KMS-11 (cell line): ENCODE data around the gene PTCSC3.

Experiments
- H2AFZ ChIP-seq: fragments of 200-600 bp; sonication (generic); 2 replicates; pipeline ENCODE4 v1.6.1; 2016; ENCODE audit warnings: antibody characterized with exemption, mixed run types, low read depth
- H3K27ac ChIP-seq: fragments of 200-600 bp; sonication (generic); 2 replicates; pipeline ENCODE4 v1.6.1; 2016; ENCODE audit warnings: mild to moderate bottlenecking, mixed run types
- H3K27me3 ChIP-seq: fragments of 200-600 bp; sonication (generic); 2 replicates; pipeline ENCODE4 v1.6.1; 2017; ENCODE audit warnings: mild to moderate bottlenecking, low read depth, mixed run types, moderate library complexity; ENCODE audit not compliant: insufficient read depth
- H3K36me3 ChIP-seq: fragments of 200-600 bp; sonication (generic); 2 replicates; pipeline ENCODE4 v1.6.1; 2017; ENCODE audit warnings: mild to moderate bottlenecking, mixed run types; ENCODE audit not compliant: insufficient read depth
- H3K4me1 ChIP-seq: fragments of 200-600 bp; sonication (generic); 2 replicates; pipeline ENCODE4 v1.6.1; 2016; ENCODE audit warnings: mild to moderate bottlenecking, low read depth, mixed run types; ENCODE audit not compliant: poor library complexity, severe bottlenecking
- H3K4me2 ChIP-seq: fragments of 200-600 bp; sonication (generic); 2 replicates; pipeline ENCODE4 v1.7.0; 2016; ENCODE audit warnings: mild to moderate bottlenecking, mixed run types
- H3K4me3 ChIP-seq: fragments of 200-600 bp; sonication (generic); IDR thresholded peaks from 2 replicates; pipeline ENCODE4 v1.6.1; 2017; ENCODE audit warnings: low read depth, low read length, mixed read lengths; ENCODE audit not compliant: insufficient read depth
- H3K79me2 ChIP-seq: fragments of 200-600 bp; sonication (generic); 2 replicates; pipeline ENCODE4 v1.6.1; 2016; ENCODE audit warnings: low read depth, mixed run types; ENCODE audit not compliant: insufficient read depth
- H3K9ac ChIP-seq: fragments of 200-600 bp; sonication (generic); 2 replicates; pipeline ENCODE4 v1.6.1; 2016; ENCODE audit warnings: mild to moderate bottlenecking, mixed run types
- H4K20me1 ChIP-seq: fragments of 200-600 bp; sonication (generic); 2 replicates; pipeline ENCODE4 v1.6.1; 2016; ENCODE audit warnings: mild to moderate bottlenecking, mixed run types; ENCODE audit not compliant: insufficient read depth
- TF ChIP-seq, protein P1 (sequence below): fragments of 200-600 bp; sonication (generic); conservative IDR thresholded peaks from 2 replicates; pipeline ENCODE4 v1.6.1; 2017; ENCODE audit warnings: low read depth, mild to moderate bottlenecking, antibody characterized with exemption, low read length, moderate library complexity, mixed read lengths

Gene PTCSC3

DNA sequence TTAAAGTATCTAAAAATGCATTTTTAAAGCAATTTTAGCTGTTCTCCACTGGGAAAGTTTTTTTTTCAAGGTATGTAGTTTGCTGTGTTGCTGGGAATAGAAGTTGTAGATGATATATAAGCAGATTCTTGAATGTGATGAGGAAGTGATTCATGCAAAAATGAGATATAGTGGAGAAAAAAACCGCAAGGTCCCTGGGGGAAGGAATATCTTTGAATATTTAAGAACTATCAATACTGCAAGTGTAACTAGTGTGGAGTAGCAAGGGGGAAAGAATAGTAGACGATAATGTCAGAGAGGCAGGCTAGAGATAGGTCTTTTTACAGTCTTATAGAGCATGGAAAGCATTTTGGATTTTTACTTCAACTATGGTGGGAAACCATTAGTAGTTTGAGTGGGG lies 42.5 kb downstream of the PTCSC3 start:
- Histone ChIP-seq H3K9ac (no peak overlapping the region), H3K4me1 (no peaks in the 10 kb centered on the region), H3K79me2 (no peaks in the 10 kb centered on the region), H3K36me3 (no peaks in the 10 kb centered on the region), H3K27ac (no peak overlapping the region), H3K27me3 (no peaks in the 10 kb centered on the region), H3K4me2 (no peak overlapping the region), H4K20me1 (no peaks in the 10 kb centered on the region), H2AFZ (no peak overlapping the region), H3K4me3 (no peak overlapping the region)
- TF ChIP-seq, protein P1, sequence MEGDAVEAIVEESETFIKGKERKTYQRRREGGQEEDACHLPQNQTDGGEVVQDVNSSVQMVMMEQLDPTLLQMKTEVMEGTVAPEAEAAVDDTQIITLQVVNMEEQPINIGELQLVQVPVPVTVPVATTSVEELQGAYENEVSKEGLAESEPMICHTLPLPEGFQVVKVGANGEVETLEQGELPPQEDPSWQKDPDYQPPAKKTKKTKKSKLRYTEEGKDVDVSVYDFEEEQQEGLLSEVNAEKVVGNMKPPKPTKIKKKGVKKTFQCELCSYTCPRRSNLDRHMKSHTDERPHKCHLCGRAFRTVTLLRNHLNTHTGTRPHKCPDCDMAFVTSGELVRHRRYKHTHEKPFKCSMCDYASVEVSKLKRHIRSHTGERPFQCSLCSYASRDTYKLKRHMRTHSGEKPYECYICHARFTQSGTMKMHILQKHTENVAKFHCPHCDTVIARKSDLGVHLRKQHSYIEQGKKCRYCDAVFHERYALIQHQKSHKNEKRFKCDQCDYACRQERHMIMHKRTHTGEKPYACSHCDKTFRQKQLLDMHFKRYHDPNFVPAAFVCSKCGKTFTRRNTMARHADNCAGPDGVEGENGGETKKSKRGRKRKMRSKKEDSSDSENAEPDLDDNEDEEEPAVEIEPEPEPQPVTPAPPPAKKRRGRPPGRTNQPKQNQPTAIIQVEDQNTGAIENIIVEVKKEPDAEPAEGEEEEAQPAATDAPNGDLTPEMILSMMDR, result no peak

DNA sequence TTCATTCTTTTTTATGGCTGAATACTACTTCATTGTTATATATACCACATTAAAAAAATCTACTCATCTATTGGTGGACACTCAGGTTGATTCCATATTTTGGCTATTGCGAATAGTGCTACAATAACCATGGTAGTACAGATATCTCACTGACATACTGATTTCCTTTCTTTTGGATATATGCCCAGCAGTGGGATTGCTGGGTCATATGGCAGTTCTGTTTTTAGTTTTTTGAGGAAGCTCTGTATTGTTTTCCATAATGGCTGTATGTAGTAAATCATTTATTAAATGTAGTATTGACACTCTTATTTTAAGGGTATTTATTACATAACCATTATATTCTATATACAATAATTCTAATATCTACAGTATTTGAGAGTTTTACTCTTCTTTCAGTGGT lies 43.7 kb downstream of the PTCSC3 start:
- TF ChIP-seq, protein P1, result no peak
- Histone ChIP-seq H3K27ac (no peak overlapping the region), H3K36me3 (no peaks in the 10 kb centered on the region), H2AFZ (no peak overlapping the region), H3K4me3 (no peak overlapping the region), H3K4me1 (no peaks in the 10 kb centered on the region), H3K27me3 (no peaks in the 10 kb centered on the region), H3K79me2 (no peaks in the 10 kb centered on the region), H4K20me1 (no peaks in the 10 kb centered on the region), H3K9ac (no peak overlapping the region), H3K4me2 (no peak overlapping the region)

DNA sequence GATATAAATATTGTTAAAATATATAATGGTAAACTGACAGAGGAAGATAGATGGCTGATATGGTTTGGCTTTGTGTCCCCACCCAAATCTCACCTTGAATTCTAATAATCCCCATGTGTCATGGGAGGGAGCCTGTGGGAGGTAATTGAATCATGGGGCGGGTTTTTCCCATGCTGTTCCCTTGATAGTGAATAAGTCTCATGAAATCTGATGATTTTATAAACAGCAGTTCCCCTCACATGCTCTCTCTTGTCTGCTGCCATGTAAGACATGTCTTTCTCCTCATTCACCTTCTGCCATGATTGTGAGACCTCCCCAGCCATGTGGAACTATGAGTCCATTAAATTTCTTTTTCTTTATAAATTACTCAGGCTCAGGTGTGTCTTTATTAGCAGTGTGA lies 46.3 kb downstream of the PTCSC3 start:
- H3K27me3 ChIP-seq, result no peaks in the 10 kb centered on the region
- no peaks in the 10 kb centered on the region for H3K4me1 ChIP-seq
- no peak overlapping the region for H3K27ac ChIP-seq
- H3K9ac ChIP-seq, result no peak overlapping the region
- H3K4me2 ChIP-seq, result no peak overlapping the region
- no peaks in the 10 kb centered on the region for H4K20me1 ChIP-seq
- H3K4me3 ChIP-seq, result no peak overlapping the region
- TF ChIP-seq, protein P1, result no peak
- no peaks in the 10 kb centered on the region for H3K79me2 ChIP-seq
- H3K36me3 ChIP-seq, result no peaks in the 10 kb centered on the region
- no peak overlapping the region for H2AFZ ChIP-seq

DNA sequence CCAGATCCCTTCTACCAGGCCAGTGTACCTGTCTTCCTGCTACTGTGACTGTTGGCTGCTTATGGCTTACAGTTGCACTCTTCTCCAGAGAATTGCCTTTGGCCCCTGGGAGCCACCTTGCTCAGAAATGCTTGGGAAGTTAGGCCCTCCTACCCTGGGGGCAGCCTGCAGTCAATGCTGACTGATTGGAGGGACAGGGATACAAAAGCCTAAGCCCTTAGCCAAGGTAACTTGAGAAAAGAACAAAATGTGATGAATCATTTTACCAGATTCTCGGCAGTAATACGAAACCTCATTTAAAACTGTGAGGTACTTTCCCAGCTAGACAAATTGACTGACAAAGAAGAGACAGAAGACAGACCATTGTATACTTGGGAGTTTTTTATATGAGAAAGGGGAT lies 47.3 kb downstream of the PTCSC3 start:
- Histone ChIP-seq H4K20me1 (no peaks in the 10 kb centered on the region), H3K27me3 (no peaks in the 10 kb centered on the region), H3K4me3 (no peak overlapping the region), H3K79me2 (no peaks in the 10 kb centered on the region), H3K4me1 (no peaks in the 10 kb centered on the region), H2AFZ (no peak overlapping the region), H3K4me2 (no peak overlapping the region), H3K27ac (no peak overlapping the region), H3K36me3 (no peaks in the 10 kb centered on the region), H3K9ac (no peak overlapping the region)
- TF ChIP-seq, protein P1, result no peak

DNA sequence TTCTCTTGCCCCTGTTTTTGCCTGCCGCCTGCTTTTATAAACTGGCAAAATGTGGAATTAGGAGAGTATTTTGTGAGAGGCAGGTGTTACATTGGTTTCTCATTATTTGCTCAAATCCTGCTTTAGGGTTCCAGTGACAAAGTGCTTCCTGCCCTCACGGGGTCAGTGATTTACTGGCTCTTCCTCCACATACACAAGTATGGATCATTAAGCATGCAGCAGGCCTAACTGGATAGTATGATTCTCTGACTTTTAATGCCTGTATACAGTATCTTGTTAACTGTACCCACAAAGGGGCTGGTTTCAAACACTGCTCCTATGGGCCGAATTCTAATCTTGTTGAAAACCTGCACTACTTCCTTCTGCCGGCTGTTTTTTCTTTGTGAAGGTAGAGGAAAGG lies 63.2 kb downstream of the PTCSC3 start:
- no peak overlapping the region for H2AFZ ChIP-seq
- TF ChIP-seq, protein P1, result no peak
- no peaks in the 10 kb centered on the region for H3K27me3 ChIP-seq
- no peaks in the 10 kb centered on the region for H3K79me2 ChIP-seq
- H3K4me1 ChIP-seq, result no peaks in the 10 kb centered on the region
- H3K4me3 ChIP-seq, result no peak overlapping the region
- no peak overlapping the region for H3K27ac ChIP-seq
- no peaks in the 10 kb centered on the region for H3K36me3 ChIP-seq
- H3K9ac ChIP-seq, result no peak overlapping the region
- no peaks in the 10 kb centered on the region for H4K20me1 ChIP-seq
- H3K4me2 ChIP-seq, result no peak overlapping the region
